Transverse colon (tissue), 4 donors: ENCODE results near the gene ZCCHC7. TPM values are rescaled to one million over a fixed set of nuclear protein-coding genes. Genes with fewer than 3 reads are reported as not detected.

Experiments
- DNase-seq: peaks from one replicate; pipeline ENCODE4 v3.0.0-alpha.2; 2019
- H3K27ac ChIP-seq, 4 donors: fragments of 200-600 bp; sonication (generic); 2 replicates each; pipeline ENCODE4 v1.5.1; 2016 to 2018; ENCODE audit warnings: inconsistent platforms in 4 of 4
- H3K27me3 ChIP-seq: fragments of 200-600 bp; sonication (generic); 2 replicates; pipeline ENCODE4 v1.5.1; 2017; ENCODE audit warnings: inconsistent platforms
- H3K36me3 ChIP-seq, 4 donors: fragments of 200-600 bp; sonication (generic); 2 replicates each; pipeline ENCODE4 v1.5.1; 2017 to 2019; ENCODE audit warnings: inconsistent platforms in 4 of 4
- H3K4me1 ChIP-seq, 4 donors: fragments of 200-600 bp; sonication (generic); 2 replicates each; pipeline ENCODE4 v1.5.1; 2017 to 2020; ENCODE audit warnings: inconsistent platforms in 4 of 4
- H3K4me3 ChIP-seq, 4 donors: fragments of 200-600 bp; sonication (generic); 1 replicate in 1 of 4; 2 replicates in 3 of 4; pipeline versions ENCODE4 v1.5.1 to v1.6.1; 2017 to 2019; ENCODE audit warnings: inconsistent platforms in 4 of 4
- H3K9me3 ChIP-seq, 2 donors: fragments of 200-600 bp; sonication (generic); 2 replicates each; pipeline ENCODE4 v1.5.1; 2017 to 2019; ENCODE audit warnings: inconsistent platforms in 2 of 2
- EP300 ChIP-seq: sonication (generic); formaldehyde crosslinking; IDR thresholded peaks from one replicate; pipeline ENCODE4 v1.6.1; 2017; ENCODE audit warnings: antibody characterized with exemption, low read depth
- POLR2A ChIP-seq: fragments of 450-650 bp; IDR thresholded peaks from one replicate; pipeline ENCODE4 v1.6.1; 2016; ENCODE audit warnings: antibody characterized with exemption, mild to moderate bottlenecking, moderate library complexity
- POLR2AphosphoS5 ChIP-seq, 3 donors: sonication (generic); formaldehyde crosslinking; IDR thresholded peaks; one replicate each; pipeline ENCODE4 v1.6.1; 2016; ENCODE audit warnings: antibody characterized with exemption in 3 of 3
- WGBS, 2 donors: methylation state at CpG; one replicate each; pipeline ENCODE4 v1.1.5; 2018; ENCODE audit warnings: low coverage in 1 of 2; 5-methylcytosine and 5-hydroxymethylcytosine counted together
- in situ Hi-C, 4 donors: fragments of 200-750 bp; cut with MboI; loops; one replicate each; pipeline versions ENCODE4 v1.15.0 to v1.15.1; 2017; ENCODE audit warnings: low sequenced_read_pairs in 3 of 4, low pct_ligation_motif_present in 1 of 4, low pct_unique_long_range_greater_than_20kb in 1 of 4
- intact Hi-C: fragments of 100-400 bp; cut with DNase I; formaldehyde crosslinking; loops from one replicate; pipeline ENCODE4 v1.15.1; 2023; ENCODE audit warnings: low total_unique reads
- total RNA-seq, 4 donors: library from RNA; depleted of rRNA; stranded (reverse); fragments of >200 nt; gene quantifications; one replicate each; pipeline ENCODE4 v1.1.0, GENCODE V29; 2016
- TF ChIP-seq, protein P1 (sequence below), 5 experiments: fragments of 200-600 bp in 3 of 5; fragments of 450-650 bp in 2 of 5; sonication (generic) in 3 of 5; IDR thresholded peaks; 1 replicate in 2 of 5; 2 replicates in 3 of 5; pipeline ENCODE4 v1.5.1; 2016 to 2017; ENCODE audit warnings: antibody characterized with exemption in 5 of 5, inconsistent platforms in 3 of 5, mild to moderate bottlenecking in 2 of 5, moderate library complexity in 1 of 5

Gene ZCCHC7
- total RNA-seq, 4 donors from 2014 or later = 13.2 to 43.0 (median 16.5) TPM

DNA sequence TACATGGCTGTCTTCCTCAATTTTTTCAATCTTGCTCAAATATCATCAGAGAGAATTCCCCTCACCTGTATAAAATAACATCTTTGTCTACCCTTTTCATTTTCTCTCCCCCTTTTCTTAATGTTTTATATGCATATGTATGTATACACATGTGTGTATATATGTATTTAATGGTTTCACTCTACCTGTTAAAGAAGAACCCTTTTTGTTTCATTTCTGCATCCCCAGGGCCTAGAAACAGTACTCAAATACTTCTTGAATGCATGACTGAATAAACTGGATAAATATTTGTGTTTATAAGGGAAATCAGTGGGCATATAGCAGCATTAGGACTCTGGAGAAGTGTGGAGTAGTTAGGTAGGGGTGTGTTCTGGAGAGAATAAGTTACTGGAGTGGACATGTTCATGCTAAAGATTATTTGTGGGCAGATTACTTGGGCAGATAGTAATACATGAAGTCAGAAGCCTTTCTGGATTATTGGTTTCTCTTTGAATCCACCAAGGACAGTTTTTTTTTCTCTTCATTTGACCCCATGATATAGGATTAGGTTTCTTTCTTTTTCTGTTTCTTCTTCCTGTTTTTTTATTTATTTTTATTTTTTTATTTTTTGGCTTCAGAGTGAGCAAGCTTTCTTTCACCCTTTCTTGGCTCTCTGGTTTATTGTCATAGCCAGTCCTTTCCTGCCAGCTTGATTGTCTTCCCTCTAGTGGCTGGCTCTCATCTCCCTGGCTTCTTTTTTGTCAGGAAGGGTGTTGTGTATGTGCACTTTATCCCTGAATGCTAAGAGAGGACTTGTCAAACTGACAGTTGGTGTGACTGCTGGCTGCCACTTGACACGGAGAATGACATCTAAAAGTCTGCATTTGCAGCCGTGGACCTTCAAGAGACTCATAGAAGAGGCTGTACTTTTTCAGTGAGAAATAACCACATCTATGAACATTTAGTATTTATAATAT is 89.3 kb downstream of the ZCCHC7 start:
- Histone ChIP-seq H3K4me3 (no peak overlapping the region), H3K4me1 (peaks cover 0 to 5% (median 0%) of the 10 kb centered on the region in 4 donors), H3K9me3 (no peaks in the 10 kb centered on the region), H3K27ac (no peak overlapping the region), H3K36me3 (peaks cover 0 to 7% (median 0%) of the 10 kb centered on the region in 4 donors), H3K27me3 (no peaks in the 10 kb centered on the region)
- TF ChIP-seq POLR2A (no peak), POLR2AphosphoS5 (IDR thresholded peaks at IDR 0.05) (no peak), EP300 (no peak)
- TF ChIP-seq, protein P1, sequence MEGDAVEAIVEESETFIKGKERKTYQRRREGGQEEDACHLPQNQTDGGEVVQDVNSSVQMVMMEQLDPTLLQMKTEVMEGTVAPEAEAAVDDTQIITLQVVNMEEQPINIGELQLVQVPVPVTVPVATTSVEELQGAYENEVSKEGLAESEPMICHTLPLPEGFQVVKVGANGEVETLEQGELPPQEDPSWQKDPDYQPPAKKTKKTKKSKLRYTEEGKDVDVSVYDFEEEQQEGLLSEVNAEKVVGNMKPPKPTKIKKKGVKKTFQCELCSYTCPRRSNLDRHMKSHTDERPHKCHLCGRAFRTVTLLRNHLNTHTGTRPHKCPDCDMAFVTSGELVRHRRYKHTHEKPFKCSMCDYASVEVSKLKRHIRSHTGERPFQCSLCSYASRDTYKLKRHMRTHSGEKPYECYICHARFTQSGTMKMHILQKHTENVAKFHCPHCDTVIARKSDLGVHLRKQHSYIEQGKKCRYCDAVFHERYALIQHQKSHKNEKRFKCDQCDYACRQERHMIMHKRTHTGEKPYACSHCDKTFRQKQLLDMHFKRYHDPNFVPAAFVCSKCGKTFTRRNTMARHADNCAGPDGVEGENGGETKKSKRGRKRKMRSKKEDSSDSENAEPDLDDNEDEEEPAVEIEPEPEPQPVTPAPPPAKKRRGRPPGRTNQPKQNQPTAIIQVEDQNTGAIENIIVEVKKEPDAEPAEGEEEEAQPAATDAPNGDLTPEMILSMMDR (IDR thresholded peaks at IDR 0.05) = no peak
- WGBS, 2 donors = 38 to 43% methylated on average over 2 of the region's 2 CpGs
- in situ Hi-C loops = no loop called here
- no peak for DNase-seq
- intact Hi-C loops = no loop called here

DNA sequence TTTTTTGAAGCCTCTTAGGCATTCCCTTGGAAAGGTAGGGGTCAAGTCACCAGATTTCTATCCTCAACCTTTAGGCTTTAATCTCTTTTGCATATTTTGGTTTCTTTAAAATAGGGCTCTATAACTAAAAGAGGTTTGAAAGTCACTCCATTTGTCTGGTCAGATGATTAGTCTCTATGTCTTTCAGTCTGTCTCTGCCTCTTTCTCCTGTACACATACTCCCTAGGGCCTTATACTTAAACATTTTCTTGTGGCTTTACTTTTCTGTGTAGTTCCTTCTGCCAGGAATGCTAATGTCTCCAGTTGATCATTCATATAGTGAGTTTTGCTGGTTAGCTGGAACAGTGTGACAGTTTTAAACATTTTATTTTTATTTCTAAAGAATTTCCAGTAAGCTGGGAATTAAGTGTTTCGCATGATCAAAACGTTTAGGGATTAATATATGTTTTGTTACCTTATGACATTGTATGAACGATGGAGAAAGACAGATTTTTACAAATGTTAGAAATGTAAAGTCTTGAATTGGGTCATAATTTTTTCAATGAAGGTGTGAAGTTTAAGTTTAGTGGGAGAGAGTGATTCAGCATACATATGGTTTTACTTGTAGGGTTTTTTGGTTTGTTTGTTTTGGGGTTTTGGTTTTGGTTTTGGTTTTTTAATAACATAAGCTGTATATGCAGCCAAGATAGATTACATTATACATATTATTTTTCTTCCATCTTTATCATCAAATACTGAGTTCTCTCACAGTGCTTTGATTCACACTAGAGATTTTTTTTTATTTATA is 90.6 kb downstream of the ZCCHC7 start:
- Histone ChIP-seq H3K27ac (no peak overlapping the region), H3K36me3 (peaks cover 0 to 7% (median 0%) of the 10 kb centered on the region in 4 donors), H3K4me1 (peaks cover 0 to 5% (median 0%) of the 10 kb centered on the region in 4 donors), H3K4me3 (no peak overlapping the region), H3K9me3 (no peaks in the 10 kb centered on the region), H3K27me3 (no peaks in the 10 kb centered on the region)
- TF ChIP-seq EP300 (no peak), POLR2AphosphoS5 (IDR thresholded peaks at IDR 0.05) (no peak), POLR2A (no peak)
- TF ChIP-seq, protein P1 (IDR thresholded peaks at IDR 0.05) = no peak
- no peak for DNase-seq
- WGBS, 2 donors = 74 to 90% methylated on average over 3 of the region's 3 CpGs
- in situ Hi-C loops = no loop called here
- intact Hi-C loops = no loop called here

GRCh38 chr9:37212435-37212834 is 92.1 kb downstream of the ZCCHC7 start:
- Histone ChIP-seq H3K27ac (no peak overlapping the region), H3K4me1 (peaks cover 0 to 5% (median 0%) of the 10 kb centered on the region in 4 donors), H3K27me3 (no peaks in the 10 kb centered on the region), H3K4me3 (no peak overlapping the region), H3K36me3 (peaks cover 0 to 7% (median 0%) of the 10 kb centered on the region in 4 donors), H3K9me3 (no peaks in the 10 kb centered on the region)
- 93 to 97% methylated on average over 2 of the region's 2 CpGs for WGBS, 2 donors
- intact Hi-C loops = no loop called here
- TF ChIP-seq POLR2AphosphoS5 (IDR thresholded peaks at IDR 0.05) (no peak), POLR2A (no peak)
- TF ChIP-seq, protein P1 (IDR thresholded peaks at IDR 0.05) = no peak
- in situ Hi-C loops = no loop called here
- DNase-seq = no peak

GRCh38 chr9:37215381-37215780 is 95.0 kb downstream of the ZCCHC7 start:
- Histone ChIP-seq H3K27me3 (no peaks in the 10 kb centered on the region), H3K4me1 (no peaks in the 10 kb centered on the region), H3K36me3 (no peaks in the 10 kb centered on the region), H3K9me3 (no peaks in the 10 kb centered on the region), H3K27ac (no peak overlapping the region), H3K4me3 (no peak overlapping the region)
- in situ Hi-C loops = no loop called here
- WGBS, 2 donors = 80 to 83% methylated on average over 4 of the region's 4 CpGs
- no peak for TF ChIP-seq POLR2AphosphoS5 (IDR thresholded peaks at IDR 0.05)
- no peak for TF ChIP-seq POLR2A
- TF ChIP-seq EP300 = no peak
- no peak for DNase-seq
- intact Hi-C loops = no loop called here
